NCI-H146 treated with DMSO at 0.1 percent for 48 hours (cell line): Measurements from ENCODE around the gene SH3PXD2B.
A peak's percentile ranks its signal among the peaks of the same experiment; 100 is the strongest.

Experiments used
- DNase-seq: peaks from one replicate; lab custom pipeline; 2025; ENCODE audit not compliant: unreplicated experiment; lab: John Stamatoyannopoulos, UW

Gene SH3PXD2B

DNA sequence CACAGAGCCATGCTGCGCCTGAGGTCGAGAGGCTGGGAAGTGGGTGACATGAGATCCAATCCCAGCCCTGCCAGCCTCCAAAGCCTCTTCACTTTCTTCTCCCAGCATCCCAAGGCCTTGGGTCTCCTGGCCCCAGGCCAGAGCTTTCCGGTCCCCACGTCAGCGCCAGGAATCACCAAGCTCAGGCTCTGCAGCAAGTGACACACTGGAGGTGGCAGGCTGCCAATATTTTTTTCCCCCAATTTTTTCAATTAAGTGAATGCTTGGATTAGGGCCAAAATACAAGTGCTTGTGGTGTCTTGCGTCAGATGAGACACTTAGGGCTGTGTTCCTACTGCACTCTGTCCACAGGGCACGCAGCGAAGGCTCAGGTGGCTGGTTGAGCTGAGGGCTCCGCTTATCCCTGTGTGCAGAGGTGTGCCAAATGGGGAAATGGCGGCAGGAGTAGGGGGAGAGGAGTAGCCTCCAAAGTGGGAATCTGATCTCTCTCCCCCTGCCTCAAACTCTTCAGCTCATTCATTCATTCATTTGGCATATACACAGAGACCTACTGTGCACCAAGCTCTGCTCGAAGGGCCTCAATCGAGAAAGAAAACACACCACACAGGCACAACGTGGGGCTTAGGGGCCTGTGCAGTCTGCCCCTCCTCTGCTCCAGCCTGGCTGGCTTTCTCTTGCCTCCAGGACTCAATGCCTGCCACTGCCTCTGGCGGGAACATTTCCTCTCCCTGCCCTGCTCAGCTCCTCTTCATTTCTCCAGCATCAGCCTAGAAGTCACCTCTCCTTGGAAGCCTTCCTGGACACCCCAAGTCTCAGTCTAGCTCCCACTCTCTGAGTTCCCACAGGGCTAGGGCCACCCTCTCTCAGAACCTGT is 16.6 kb downstream of the SH3PXD2B start:
- DNase-seq = peak; percentile 15

DNA sequence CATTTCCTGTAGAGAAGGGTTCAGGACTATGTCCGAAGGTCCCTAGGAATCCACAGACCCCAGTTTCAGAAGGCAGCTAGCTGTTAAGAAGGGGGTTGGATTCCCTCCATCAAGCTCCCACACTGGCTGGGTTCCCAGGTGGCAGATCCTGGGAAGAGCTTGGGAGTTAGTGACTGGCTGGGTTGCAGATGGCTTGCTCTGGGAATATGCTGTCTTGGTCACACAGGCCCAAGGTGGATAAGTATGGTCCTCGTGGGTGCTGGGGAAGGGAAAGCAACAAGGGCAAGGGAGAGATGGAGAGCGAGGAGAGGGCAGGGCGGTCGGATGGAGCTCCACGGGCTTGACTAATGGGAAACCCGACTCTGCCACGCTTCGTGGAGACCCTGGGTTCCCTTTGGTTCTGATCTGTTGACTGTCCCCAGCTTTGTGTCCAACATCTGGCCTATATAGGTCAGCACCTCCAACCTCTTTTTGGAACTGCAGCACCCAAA is 17.4 kb downstream of the SH3PXD2B start:
- DNase-seq = no peak

DNA sequence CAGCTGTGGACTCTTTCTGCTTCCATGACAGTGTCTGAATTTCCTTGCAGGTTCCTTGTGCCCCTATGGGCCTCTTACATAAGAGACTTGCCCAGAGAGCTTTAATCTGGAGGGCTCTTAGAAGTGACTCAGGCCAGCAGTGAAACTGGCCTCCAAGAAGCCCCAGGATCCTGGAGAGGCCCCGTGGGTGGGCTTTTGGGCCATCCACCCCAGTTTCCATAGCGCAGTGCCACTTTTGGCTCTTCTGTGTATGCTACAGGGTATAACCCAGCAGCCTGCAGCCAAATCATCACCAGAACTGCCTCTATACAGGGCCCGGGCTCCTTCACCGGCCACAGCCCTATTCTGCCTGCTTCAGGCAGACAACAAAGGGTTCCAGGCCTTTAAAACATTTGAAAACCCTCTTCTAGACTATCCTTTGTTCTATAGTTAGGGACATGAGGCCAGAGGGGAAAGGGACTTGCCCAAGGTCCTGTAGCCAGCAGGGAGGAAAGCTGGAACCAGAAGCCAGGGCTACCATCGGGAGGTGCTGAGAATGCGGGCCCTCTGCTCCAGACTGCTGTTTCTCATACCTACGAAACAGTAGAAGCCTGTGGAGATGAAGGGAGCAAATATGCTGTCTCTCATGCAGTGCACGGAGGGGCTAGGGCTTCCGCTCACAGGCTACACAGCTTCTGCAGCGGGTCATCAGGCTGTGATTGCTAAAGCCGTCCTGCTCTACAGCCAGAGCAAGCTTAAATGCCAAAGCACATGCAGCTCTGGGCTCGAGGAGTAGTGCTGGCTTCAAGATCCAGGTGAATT is 18.0 kb downstream of the SH3PXD2B start:
- no peak for DNase-seq

DNA sequence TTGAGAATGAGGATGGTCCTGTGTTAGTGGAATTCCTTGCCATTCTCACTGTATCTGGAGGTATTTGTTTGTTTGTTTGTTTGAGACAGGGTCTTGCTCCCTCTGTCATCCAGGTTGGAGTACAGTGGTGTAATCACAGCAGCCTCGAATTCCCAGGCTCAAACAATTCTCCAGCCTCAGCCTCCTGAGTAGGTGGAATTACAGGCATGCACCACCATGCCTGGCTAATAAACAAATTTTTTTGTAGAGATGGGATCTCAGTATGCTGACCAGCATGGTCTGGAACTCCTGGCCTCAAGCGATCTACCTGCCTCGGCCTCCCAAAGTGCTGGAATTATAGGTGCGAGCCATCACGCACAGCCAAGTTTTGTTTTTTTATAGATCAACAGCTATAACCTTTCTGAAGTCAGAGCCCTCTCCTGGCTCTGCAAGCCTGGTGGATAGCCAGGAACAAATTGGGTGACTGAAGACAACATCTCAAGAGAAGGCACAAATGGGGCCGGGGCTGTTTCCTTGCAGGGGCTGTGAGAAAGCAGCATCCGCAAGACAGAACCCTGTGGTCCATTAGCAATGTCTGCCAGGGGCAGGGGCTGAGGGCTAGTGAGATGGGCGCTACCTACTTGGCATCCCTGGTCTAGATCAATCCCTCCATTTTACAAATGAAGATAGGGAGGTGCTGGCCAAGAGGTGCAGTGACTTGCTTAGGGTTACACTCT is 18.8 kb downstream of the SH3PXD2B start:
- no peak for DNase-seq

DNA sequence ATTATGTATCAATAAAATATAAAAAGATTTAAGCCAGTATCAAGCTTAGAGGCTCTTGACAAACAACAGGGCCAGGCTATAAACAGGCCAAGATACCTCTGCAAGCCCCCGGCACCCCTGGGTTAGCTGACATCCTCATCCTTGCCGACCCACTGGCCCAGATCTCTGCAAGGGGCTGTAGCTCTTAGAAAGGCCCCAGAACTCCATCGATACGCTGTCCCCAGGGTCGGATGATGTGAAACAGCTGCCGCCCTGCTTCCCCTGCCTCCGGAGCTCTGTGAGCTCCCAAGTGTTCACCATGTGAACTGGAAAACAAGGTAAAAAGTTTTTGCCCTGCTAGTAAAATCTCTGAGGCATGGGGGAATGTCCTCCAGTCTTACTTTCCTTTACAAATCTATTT is 20.1 kb downstream of the SH3PXD2B start:
- DNase-seq = no peak

DNA sequence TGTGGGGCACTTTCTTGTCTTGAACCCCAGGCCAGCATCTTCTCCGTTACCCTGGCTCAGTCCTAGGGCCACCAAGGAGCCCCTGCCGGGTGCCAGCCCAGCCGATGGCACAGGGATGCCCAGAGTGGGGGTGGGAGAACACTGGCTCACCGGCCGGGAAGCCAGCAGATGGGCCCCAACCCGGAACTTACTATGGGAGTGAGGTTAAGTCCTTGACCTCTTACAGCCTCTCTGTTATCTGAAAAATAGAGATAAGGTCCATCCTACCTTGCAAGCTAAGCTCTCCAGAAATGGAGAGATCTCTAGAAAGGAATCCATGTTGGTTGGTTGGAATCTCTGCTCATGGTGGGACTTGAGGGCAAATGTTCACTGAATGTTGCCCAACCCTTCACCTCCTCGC is 20.8 kb downstream of the SH3PXD2B start:
- no peak for DNase-seq

DNA sequence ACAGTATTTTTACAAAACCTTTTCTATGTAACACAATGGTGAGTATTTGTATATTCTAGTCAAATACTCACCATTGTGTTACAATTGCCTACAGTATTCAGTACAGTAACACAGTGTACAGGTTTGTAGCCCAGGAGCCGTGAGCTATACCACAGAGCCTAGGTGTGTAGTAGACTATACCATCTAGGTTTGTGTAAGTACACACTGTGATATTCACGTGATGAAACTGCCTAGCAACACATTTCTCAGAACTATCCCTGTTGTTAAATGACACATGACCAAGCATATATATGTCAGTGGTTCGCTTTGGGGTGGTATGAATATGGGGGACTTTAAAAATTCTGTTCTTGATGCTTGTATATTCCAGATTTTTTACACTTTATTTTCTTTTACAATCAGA is 21.3 kb downstream of the SH3PXD2B start:
- DNase-seq = no peak

DNA sequence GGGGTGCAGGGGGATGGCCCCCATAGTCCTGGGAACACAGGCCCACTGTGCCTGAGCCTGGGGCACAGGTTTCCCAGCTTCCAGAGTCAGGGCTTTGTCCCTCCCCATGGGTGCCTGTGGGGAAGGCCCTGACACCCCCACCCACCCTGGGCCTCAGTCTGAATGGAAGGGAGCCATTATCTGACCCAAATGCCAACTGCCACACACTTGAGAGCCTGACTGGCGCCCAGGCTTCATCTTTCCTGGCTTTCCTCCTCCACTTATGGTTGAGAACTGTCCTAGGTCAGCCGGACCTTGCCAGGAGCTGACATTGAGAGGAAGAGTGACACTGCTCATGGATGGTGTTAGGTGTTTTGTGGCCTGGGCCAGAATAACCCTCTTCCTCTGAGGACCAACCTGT is 24.0 kb downstream of the SH3PXD2B start:
- DNase-seq = no peak

DNA sequence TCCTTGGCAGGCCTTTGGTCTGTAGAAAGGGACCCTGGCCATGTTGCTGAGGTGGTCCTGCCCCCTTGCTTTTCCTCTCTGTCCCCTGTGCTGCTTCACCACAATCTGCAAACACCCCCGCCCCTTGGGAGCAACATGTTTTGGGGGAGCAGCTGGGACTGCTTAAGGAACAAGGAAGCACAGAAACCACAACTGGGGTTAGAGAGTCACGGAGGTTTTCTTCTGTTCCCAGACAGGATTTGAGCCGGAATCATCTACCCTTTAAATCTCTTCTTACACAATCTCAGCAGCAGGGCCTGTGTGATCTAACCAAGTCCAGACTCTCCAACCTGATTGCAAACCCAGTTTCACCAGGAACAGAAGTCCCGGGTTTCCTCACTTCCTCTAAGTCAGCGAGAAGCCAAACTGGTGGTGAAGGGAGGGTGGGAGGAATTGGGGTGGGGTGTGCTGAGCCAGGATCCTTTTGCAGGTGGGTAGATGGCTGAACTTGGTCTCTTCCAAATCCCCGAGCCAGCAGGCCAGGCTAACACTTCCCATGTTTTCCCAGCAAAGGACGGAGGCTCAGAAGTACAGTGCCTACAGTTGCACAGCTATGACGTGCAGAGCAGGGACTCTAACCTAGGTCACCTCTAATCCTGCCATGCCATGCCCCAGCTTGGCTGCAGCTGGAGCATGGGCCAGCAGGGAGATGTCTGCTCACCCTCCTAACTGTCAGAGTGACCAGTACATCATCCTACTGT is 25.0 kb downstream of the SH3PXD2B start:
- DNase-seq = no peak

DNA sequence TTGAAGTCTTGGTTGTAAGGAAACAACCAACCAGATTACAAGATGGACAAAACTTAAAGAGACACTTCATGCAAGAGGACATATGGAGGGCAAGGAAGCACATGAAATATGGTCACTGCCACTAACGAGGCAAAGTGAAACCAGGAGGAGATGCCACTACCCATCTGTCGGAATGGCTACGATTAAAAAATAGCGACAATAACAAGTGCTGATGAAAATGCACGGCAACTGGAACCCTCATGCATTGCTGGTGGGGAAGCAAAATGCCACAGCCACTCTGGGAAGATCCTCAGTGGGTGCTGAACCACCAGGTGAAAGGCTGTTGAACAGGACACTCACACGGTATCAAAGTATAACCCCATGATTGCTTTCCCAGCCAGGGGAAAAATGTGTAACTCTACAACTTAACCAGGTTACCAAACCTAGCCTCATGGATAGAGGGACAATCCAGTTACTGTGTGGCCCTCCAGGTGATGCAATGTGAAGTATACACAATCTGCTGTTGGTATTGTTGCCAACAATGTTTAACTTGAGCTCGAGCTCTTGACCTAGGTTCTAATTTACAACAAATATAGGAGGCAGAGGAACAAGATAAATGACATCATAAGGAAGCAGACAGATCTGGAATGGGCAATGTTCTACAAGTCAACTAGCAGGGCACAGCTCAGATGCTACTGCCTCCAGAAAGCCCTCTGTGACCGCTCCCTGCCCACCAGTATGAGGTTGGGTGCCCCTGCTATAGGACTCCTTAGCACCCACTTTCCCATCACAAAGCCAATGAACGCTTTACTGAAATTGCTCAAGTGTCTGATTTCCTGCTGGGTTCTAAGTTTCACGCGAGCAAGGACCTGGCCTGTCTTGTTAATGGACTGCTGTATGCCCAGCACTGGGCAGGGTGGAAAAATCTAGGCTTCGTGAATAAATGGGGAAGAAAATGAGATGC is 25.8 kb downstream of the SH3PXD2B start:
- no peak for DNase-seq

DNA sequence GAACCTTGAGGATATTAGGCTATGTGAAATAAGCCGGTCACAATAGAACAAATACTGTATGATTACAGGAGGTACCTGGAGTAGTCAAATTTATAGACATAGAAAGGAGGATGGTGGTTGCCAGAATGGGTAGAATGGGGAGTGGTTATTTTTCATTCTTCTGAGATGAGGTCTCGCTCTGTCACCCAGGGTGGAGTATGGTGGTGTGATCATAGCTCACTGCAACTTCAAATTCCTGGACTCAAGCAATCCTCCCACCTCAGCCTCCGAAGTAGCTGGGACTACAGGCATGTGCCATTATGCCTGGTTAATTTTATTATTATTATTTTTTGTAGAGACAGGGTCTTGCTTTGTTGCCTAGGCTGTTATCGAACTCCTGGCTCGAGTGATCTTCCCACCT is 27.1 kb downstream of the SH3PXD2B start:
- DNase-seq = no peak

DNA sequence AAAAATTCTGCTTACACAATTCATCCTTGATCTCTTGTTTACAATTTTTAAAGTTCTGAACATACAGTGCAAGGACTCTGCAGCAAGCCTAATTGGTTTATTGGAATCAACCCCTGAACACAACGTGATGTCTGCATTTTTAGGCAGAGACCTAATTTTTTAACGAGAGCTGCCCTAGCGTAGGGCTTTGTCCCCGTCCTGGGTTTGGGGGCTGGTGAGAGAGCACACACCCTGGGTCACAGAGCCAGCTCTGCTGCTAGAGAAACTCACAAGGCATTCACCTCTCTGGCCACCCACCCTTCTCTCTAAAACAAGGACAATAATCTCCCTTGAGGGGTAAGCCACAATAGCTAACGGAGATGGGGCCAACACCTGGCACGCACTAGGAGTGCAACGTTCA is 28.2 kb downstream of the SH3PXD2B start:
- DNase-seq = no peak

DNA sequence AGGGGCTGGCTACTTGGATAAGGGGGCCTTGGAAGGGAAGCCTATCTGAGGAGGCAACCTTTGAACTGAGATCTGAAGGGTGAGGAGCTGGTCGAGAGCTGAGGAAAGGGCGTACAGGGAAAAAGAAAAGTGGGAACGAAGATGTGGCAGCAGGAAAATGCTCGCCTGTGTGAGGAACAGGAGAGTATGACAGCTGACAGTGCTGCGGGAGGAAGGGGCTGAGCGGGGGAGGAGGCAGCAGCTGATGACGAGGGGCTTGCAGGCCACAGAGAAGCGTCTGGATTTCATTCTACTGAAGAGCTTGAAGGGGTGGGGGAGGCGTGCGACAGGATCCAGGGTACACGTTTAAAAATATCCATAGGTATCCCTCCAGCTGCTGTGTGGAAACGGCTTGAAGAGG is 28.9 kb downstream of the SH3PXD2B start:
- DNase-seq = no peak

DNA sequence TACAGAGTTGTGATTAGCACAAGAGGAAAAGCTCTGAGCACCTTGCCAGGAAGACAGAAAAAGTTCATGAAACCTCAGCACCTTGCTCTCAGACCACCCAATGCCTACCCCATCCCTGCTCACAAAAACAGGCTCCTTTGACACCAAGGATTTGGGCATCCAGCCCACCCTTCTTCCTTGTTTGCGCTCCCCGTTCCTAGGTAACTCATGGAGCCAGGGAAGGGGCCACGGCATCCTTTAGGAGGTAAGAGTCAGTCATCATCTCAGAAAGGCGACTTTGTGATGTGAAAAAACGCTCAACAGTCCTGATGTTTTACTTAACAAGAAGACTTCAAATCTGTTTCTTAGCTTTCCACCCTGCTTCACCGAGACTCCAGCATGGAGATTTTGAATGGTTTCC is 29.5 kb downstream of the SH3PXD2B start:
- DNase-seq = no peak

DNA sequence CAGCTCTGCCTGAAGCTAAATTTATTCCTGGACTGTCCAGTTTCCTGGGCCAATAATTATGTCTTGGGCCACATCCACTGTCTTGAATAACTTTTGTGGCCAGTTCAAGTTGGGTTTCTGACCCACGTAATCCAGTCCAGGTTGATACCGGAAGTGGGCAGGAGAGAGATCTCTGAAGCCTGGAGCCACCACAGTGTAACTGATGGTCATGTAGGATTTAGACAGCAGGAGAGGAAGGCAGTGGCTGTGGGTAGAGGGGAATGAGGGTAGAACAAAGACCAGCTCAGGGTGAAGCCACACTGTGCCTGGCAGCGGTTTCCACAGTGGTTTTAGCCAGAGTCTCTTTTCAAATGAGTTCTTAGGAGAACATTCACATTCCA is 30.2 kb downstream of the SH3PXD2B start:
- DNase-seq = no peak

DNA sequence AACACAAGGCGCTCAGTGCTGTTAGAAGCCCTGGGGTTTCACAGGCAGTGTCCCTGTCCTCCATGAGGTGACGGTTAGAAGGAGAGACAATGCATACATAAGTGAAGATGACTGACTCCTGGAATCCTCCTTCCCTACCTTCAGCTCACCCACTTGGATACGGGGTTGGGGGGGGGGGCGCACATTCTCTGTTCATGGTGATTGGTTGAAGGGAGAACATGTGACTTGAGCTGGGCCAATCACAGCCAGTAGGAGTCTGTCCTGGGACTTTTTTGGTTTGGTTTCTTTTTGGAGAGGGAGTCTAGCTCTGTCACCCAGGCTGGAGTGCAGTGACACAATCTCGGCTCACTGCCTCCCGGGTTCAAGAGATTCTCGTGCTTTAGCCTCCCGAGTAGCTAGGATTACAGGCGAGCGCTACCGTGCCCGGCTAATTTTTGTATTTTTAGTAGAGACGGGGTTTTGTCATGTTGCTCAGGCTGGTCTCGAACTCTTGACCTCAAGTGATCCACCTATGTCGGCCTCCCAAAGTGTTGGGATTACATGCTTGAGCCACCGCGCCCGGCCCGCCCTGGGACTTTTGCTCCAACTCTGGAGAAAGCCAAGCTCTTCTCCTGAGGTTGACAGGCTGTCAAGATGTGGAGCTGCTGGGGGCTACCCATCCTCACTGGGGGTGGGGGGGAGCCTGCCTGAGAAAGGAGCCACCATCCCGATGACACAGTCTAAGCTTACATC is 30.8 kb downstream of the SH3PXD2B start:
- DNase-seq = no peak

DNA sequence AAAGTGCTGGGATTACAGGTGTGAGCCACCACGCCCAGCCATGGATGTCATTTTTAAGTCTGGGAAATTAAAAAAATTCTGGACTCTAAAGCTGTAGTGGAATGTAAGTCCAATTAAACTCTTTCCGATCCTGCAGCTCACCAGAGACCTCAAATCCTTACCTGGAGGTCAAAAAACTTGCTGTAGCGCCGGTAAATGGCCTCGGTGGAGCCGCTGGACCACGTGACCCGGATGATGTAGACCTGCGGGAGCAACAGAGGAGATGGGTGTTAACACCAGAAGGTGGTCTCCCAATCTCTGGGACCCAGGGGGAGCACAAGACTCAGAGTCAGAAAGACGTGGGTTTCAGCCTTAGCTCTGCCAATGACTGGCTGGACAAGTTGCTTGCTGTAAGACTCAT is 32.1 kb downstream of the SH3PXD2B start:
- DNase-seq = no peak

DNA sequence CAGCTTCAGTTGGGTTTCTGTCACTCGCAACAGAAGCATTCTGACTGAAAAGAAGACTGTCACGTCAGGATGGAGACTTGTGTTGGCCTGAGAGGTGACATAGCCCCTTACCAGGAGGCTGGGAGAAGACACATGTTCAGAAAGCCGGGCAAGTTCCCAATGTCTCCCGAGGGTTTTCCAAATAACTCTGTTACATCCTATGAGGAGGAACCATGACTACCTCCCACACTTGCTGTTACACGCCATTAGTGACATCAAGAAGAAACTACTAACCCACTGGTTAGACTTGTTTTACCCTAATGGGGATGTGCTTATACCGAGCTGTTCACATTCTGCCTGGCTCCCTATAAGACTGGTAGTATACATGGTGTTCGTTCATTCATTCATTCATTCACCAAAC is 33.3 kb downstream of the SH3PXD2B start:
- no peak for DNase-seq
